Mesenchymal stem cell (in vitro differentiated cells and primary cell): ENCODE results near the gene JADE3. TPM values are rescaled to one million over a fixed set of nuclear protein-coding genes. Genes with fewer than 3 reads are reported as not detected.

Source experiments
- DNase-seq: peaks from one replicate; pipeline ENCODE4 v3.0.0-alpha.2; 2013
- H2AFZ ChIP-seq: one replicate; pipeline ENCODE4 v1.6.1; 2013; ENCODE audit warnings: low read depth, mild to moderate bottlenecking, control low read depth, inconsistent platforms, low read length, moderate library complexity
- H2AK5ac ChIP-seq: 2 replicates; pipeline ENCODE4 v1.6.1; 2013; ENCODE audit warnings: low read length, moderate library complexity, mild to moderate bottlenecking, inconsistent platforms; ENCODE audit not compliant: severe bottlenecking
- H2BK120ac ChIP-seq: one replicate; pipeline ENCODE4 v1.6.1; 2013; ENCODE audit warnings: low read depth, mild to moderate bottlenecking, inconsistent platforms, low read length, moderate library complexity
- H2BK12ac ChIP-seq, 2 experiments: one replicate each; pipeline ENCODE4 v1.6.1; 2013; ENCODE audit warnings: inconsistent platforms in 2 of 2, low read length in 2 of 2, mild to moderate bottlenecking in 2 of 2, moderate library complexity in 2 of 2, control low read depth in 1 of 2
- H2BK15ac ChIP-seq: one replicate; pipeline ENCODE4 v1.6.1; 2013; ENCODE audit warnings: mild to moderate bottlenecking, low read depth, inconsistent platforms; ENCODE audit not compliant: poor library complexity, severe bottlenecking
- H2BK5ac ChIP-seq: 2 replicates; pipeline ENCODE4 v1.6.1; 2013; ENCODE audit warnings: low read depth, mild to moderate bottlenecking, low read length, control low read depth, inconsistent platforms; ENCODE audit not compliant: poor library complexity, severe bottlenecking
- H3K14ac ChIP-seq, 2 experiments: one replicate each; pipeline ENCODE4 v1.6.1; 2013; ENCODE audit warnings: inconsistent platforms in 2 of 2, low read length in 2 of 2, control low read depth in 1 of 2, mild to moderate bottlenecking in 1 of 2, moderate library complexity in 1 of 2
- H3K18ac ChIP-seq, 2 experiments: one replicate each; pipeline ENCODE4 v1.6.1; 2013; ENCODE audit warnings: inconsistent platforms in 2 of 2, low read length in 2 of 2, control low read depth in 1 of 2, low read depth in 1 of 2, mild to moderate bottlenecking in 1 of 2
- H3K23ac ChIP-seq, 2 experiments: one replicate each; pipeline ENCODE4 v1.6.1; 2013; ENCODE audit warnings: inconsistent platforms in 2 of 2, low read length in 2 of 2, mild to moderate bottlenecking in 2 of 2, moderate library complexity in 2 of 2, control low read depth in 1 of 2
- H3K27ac ChIP-seq: 2 replicates; pipeline ENCODE4 v1.5.1; 2013; ENCODE audit warnings: mild to moderate bottlenecking, moderate library complexity, low read length, control low read depth, inconsistent platforms; ENCODE audit not compliant: poor library complexity, severe bottlenecking
- H3K27me3 ChIP-seq, 2 experiments: 2 replicates each; pipeline versions ENCODE4 v1.6.1 to v1.7.0; 2013; ENCODE audit warnings: low read length in 2 of 2, mild to moderate bottlenecking in 2 of 2, moderate library complexity in 2 of 2, control low read depth in 1 of 2, inconsistent platforms in 1 of 2; ENCODE audit not compliant: control insufficient read depth in 1 of 2, insufficient read depth in 1 of 2
- H3K36me3 ChIP-seq, 2 experiments: 2 replicates each; pipeline versions ENCODE4 v1.6.1 to v1.7.0; 2013; ENCODE audit warnings: low read length in 2 of 2, control low read depth in 1 of 2, inconsistent platforms in 1 of 2, low read depth in 1 of 2, mild to moderate bottlenecking in 1 of 2; ENCODE audit not compliant: insufficient read depth in 2 of 2, control insufficient read depth in 1 of 2
- H3K4ac ChIP-seq, 2 experiments: one replicate each; pipeline ENCODE4 v1.6.1; 2013; ENCODE audit warnings: inconsistent platforms in 2 of 2, low read length in 2 of 2, mild to moderate bottlenecking in 2 of 2, moderate library complexity in 2 of 2, control low read depth in 1 of 2, low read depth in 1 of 2
- H3K4me1 ChIP-seq: 2 replicates; pipeline ENCODE4 v1.6.1; 2013; ENCODE audit warnings: low read depth, low read length, control low read depth; ENCODE audit not compliant: control insufficient read depth, insufficient read depth
- H3K4me2 ChIP-seq: 2 replicates; pipeline ENCODE4 v1.6.1; 2013; ENCODE audit warnings: low read length, mild to moderate bottlenecking, inconsistent platforms; ENCODE audit not compliant: poor library complexity, severe bottlenecking
- H3K4me3 ChIP-seq, 2 experiments: 2 replicates each; pipeline versions ENCODE4 v1.5.1 to v1.7.0; 2013; ENCODE audit warnings: low read length in 2 of 2, mild to moderate bottlenecking in 2 of 2, control low read depth in 1 of 2, low read depth in 1 of 2; ENCODE audit not compliant: insufficient read depth in 1 of 2
- H3K79me1 ChIP-seq: replicated peaks from 2 replicates; pipeline ENCODE4 v1.6.1; 2013; ENCODE audit warnings: mild to moderate bottlenecking, control low read depth, low read length, inconsistent platforms; ENCODE audit not compliant: poor library complexity, severe bottlenecking
- H3K9ac ChIP-seq: 2 replicates; pipeline ENCODE4 v1.7.0; 2013; ENCODE audit warnings: mild to moderate bottlenecking, low read length, moderate library complexity
- H3K9me3 ChIP-seq: 2 replicates; pipeline ENCODE4 v1.7.0; 2013; ENCODE audit warnings: mild to moderate bottlenecking, low read length; ENCODE audit not compliant: control insufficient read depth
- H4K8ac ChIP-seq: one replicate; pipeline ENCODE4 v1.6.1; 2013; ENCODE audit warnings: inconsistent platforms, mild to moderate bottlenecking, low read length, moderate library complexity
- H4K91ac ChIP-seq: one replicate; pipeline ENCODE4 v1.6.1; 2013; ENCODE audit warnings: mild to moderate bottlenecking, low read length, inconsistent platforms
- WGBS: methylation state at CpG from one replicate; pipeline ENCODE4 v1.1.7; 2013; ENCODE audit warnings: mixed read lengths; 5-methylcytosine and 5-hydroxymethylcytosine counted together
- small RNA-seq: library from polyadenylated mRNA; stranded (forward); fragments of <200 nt; extraction: miRNeasy Mini kit (QIAGEN cat#:217004); gene quantifications from one replicate; pipeline ENCODE3, GENCODE V24; 2013; ENCODE audit warnings: low read depth

The JADE3 gene

DNA sequence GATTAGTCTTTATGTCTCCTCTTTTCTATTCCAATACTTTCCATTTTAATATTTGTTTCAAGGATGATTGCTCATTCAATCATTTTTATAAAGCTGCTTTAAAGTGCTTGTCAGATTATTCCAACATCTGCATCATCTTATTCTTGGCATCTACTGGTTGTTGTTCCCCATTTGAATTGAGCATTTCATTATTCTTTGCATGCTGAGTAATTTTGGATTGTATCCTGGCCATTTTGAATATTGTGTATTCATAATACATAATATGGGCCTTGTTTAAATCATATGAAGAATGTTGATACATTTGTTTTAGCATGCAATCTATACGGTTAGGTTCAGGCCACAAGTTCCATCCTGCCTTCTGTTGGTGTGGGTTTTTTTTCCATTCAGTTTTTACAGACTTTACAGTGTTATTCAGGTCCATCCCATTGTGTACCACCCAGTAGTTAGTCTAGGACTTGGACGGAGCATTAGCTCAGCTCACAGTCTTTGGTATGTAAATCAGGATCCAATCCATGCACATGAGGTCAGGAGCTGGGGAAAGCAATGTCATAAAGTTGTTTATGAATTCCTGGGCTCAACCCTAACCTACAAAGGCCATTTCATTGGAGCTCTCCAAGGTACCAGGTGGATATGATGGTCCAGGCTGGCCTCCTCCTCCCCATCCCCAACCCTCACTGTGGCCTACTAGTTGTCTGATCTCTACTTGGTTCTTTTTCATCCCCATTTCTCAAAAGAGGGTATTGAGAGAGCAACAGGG is 186.3 kb downstream of the JADE3 start:
- Histone ChIP-seq H3K79me1 (no peaks in the 10 kb centered on the region), H3K27ac (no peak overlapping the region), H3K23ac (no peak overlapping the region), H2BK12ac (no peak overlapping the region), H3K36me3 (no peaks in the 10 kb centered on the region), H2AFZ (no peak overlapping the region), H3K18ac (no peak overlapping the region), H3K4ac (no peak overlapping the region), H3K27me3 (peaks cover 0 to 37% of the 10 kb centered on the region in 2 experiments), H2AK5ac (no peak overlapping the region), H3K4me1 (no peaks in the 10 kb centered on the region), H4K8ac (no peak overlapping the region), H4K91ac (no peak overlapping the region), H2BK5ac (no peak overlapping the region), H3K4me3 (no peak overlapping the region), H3K4me2 (no peak overlapping the region), H2BK120ac (no peak overlapping the region), H3K9ac (no peak overlapping the region), H3K9me3 (no peaks in the 10 kb centered on the region), H3K14ac (no peak overlapping the region), H2BK15ac (no peak overlapping the region)
- no peak for DNase-seq
- 80% methylated on average over 1 of the region's 2 CpGs for WGBS

- peaks cover 0 to 28% of the 10 kb centered on the region in 2 experiments for H3K27me3 ChIP-seq
- WGBS, result 0% methylated on average over 1 of the region's 4 CpGs
- H3K4ac ChIP-seq, result no peak overlapping the region
Observed at GRCh38 chrX:47101206-47101605, 189.0 kb downstream of the JADE3 start.

More at GRCh38 chrX:47101206-47101605, 189.0 kb downstream of the JADE3 start:
- Histone ChIP-seq H3K4me3 (no peak overlapping the region), H3K4me1 (no peaks in the 10 kb centered on the region), H3K27ac (no peak overlapping the region), H4K91ac (no peak overlapping the region), H3K79me1 (no peaks in the 10 kb centered on the region), H2BK120ac (no peak overlapping the region), H2BK5ac (no peak overlapping the region), H4K8ac (no peak overlapping the region), H3K18ac (no peak overlapping the region), H3K9me3 (no peaks in the 10 kb centered on the region), H3K14ac (no peak overlapping the region), H2BK15ac (no peak overlapping the region), H2AK5ac (no peak overlapping the region), H3K23ac (no peak overlapping the region), H3K4me2 (no peak overlapping the region), H2AFZ (no peak overlapping the region), H3K9ac (no peak overlapping the region), H3K36me3 (no peaks in the 10 kb centered on the region), H2BK12ac (no peak overlapping the region)
- no peak for DNase-seq

Small RNA genes within 50 kb of the gene (small RNA-seq; reads per million reads assigned to genes)
- not detected for gene RNU6-1189P
